HG03039 (cell line): ENCODE measurements around the gene E2F4.

Experiments
- ATAC-seq: cut with Tn5 transposase; IDR thresholded peaks from one replicate; pipeline ENCODE4 v1.9.1; 2021; ENCODE audit warnings: mild to moderate bottlenecking, moderate library complexity; ENCODE audit not compliant: unreplicated experiment

The E2F4 gene, protein sequence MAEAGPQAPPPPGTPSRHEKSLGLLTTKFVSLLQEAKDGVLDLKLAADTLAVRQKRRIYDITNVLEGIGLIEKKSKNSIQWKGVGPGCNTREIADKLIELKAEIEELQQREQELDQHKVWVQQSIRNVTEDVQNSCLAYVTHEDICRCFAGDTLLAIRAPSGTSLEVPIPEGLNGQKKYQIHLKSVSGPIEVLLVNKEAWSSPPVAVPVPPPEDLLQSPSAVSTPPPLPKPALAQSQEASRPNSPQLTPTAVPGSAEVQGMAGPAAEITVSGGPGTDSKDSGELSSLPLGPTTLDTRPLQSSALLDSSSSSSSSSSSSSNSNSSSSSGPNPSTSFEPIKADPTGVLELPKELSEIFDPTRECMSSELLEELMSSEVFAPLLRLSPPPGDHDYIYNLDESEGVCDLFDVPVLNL

DNA sequence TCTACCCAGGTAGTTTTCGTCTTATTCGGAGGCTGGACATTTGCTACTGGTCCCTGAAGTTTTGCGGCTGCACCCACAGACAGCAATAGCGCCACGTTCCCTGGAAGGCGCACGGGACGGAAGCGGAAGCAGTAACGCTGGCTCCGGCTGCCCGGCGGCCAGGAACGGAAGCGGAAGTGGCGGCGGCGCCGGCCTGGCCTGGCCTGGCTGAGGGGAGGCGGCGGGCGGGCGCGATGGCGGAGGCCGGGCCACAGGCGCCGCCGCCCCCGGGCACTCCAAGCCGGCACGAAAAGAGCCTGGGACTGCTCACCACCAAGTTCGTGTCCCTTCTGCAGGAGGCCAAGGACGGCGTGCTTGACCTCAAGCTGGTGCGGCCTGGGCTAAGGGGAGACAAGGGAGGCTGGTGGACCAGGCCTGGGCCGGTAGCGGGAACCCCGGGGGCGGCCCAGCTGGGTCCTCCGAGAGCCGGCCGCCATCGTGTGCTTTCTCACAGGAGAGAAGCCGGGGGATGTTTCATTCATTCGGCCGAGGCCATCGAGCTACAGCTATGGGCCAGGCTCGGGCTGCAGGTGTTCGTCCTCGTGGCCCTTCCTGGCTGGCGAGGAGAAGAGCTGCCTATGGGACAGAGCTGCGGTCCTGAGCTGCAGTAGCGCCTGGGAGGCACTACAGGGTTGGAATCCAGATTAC, at the start of gene E2F4:
E2F4 (plus strand) TSS at position 161 of the 687 bp plus-strand sequence; CDS start at position 234, 73 bp downstream.
- ATAC-seq = peak; percentile 77

DNA sequence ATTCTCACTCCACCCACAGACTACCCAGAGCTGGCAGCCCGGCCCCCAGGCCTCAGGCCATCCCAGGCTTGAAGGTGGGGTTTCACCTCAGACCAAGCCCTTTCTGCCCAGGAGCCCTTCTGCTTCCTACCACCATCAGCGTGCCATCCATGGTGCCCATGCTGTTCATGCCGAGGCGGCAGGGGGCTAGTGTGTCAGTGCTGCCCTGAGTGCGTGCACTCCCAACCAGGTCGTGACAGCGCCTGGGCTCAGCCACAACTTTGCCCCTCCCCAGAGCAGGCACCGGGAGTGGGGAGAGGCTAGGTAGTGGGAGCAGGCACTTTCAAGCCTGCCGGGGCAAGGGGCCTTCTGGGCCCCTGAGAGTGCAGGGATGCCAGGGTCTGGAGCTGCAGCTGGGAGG, 49.6 kb upstream of the E2F4 start:
- no peak for ATAC-seq

DNA sequence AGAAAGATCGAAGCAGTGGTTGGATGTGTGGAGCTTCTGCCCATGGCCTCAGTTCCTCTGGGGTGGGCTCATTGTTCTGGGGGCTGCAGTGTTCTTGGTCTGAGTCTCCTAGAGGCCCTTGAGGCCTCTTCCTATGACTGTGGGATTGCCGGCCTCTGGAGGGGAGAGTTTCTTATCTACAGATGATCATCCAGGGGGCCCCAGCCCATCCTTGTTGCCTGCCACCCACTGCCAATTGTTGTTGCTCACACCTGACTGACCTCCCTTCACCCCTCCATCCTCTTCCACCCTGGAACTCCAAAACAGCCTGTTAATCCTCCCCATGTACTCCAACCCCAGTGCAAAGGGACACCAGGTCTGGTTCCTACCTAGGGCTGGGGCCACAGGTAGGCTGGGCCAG, 47.0 kb upstream of the E2F4 start:
- ATAC-seq = no peak

DNA sequence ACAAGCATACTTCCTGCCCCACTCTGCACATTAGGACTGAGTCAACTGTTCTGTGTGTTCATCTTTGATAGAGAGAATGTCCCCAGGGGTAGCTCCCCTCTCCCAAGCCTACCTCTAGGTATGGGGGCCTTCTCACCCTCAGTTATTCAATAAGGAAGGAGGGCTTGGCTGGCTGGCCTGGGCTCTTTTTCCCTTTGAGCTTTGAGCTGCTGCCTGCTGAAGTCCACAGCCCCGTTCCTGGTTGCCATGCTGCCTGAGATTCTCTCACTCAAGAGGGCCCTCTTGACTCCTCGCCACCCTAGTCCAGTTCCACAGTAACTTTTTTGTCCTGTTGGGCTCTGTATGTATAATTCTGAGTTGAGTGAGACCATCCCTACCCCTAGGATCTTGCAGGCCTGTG, 46.2 kb upstream of the E2F4 start:
- no peak for ATAC-seq

DNA sequence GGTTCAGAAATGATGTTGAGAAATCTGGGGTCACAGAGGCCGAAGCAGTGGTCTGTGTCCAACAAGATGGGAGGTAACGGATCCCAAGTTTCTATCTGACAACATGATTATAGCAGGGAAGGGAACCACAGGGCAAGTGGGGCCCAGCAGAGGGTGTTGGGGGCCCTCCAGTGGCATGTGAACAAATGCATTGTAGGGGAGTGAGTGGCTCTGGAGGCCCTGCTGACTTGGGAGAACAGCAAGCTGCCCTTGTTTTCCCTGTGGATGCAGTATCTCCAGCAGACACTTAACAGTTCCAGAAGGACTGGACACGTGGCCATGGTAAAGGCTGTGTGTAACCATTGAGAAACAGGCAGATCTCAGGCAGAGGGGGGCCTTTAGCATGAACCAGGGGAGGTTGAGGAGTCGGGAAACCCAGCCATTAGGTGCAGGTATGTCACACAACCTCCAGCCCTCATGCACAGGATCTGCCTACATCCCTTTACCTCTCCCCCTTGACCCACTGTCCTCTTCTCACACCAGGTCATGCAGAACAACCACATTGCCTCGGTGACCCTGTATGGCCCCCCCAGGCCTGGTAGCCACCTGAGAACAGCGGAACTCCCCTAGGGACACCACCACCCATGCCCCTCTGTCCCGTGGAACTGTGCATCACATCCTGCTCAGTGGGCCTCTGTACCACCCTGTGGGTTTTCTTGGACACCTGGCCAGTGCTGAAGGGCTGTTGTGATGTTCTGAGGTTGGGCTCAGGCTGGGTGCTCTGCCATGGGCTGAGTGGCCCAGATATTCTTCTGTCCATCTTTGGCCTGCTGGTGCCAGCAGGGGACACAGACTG, 45.2 kb upstream of the E2F4 start:
- ATAC-seq = no peak

DNA sequence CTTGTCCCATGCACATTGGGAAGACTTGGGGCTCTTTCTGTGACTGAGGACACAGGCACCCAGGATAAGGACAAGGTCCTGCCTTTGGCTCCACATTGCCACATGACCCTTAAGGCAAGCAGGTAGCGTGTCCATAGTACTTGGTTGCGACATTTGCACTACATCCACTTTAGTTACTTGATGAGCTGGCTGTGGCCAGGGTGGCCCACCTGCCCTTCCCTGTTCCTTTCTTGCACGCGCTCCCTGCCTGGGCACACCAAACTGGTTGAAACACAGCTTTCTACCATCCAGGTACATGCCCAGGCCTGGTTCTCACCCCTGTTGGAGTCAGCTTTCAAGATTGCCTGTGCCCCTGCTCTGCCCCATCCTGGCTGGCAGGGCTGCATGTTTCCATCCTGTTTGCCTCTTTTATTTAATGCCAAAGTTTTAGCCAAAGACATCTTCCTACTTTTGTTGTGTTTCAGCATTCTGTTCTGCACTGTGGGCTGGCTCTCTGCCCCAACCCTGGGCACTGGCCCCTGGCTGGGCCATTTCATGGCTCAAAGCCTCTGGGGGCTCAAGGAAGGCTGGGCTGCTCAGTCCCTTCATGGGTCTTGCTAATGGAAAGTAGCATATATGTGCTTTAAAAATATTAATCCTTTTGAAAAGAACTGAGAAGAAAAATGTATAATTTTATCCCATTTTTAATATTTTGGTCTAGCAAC, 44.4 kb upstream of the E2F4 start:
- no peak for ATAC-seq

DNA sequence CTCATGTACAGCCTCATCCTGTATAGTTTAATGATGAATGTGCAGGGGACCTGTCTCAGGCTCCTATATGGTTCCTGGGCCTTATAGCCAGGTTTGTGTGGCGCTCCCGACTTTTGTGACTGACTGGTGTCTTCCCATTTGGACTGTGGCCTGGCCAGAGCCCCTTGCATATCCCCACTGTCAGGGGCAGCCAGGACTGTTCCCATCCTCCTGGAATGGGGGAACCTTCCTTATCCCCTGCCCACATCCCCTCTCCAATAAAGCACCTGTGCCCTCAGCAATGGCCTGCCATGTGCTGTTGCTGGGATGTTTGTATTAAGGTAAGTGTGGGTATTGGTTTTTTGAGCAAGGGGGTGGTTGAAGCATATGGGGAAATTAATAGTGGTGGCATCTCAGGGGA, 43.7 kb upstream of the E2F4 start:
- no peak for ATAC-seq

DNA sequence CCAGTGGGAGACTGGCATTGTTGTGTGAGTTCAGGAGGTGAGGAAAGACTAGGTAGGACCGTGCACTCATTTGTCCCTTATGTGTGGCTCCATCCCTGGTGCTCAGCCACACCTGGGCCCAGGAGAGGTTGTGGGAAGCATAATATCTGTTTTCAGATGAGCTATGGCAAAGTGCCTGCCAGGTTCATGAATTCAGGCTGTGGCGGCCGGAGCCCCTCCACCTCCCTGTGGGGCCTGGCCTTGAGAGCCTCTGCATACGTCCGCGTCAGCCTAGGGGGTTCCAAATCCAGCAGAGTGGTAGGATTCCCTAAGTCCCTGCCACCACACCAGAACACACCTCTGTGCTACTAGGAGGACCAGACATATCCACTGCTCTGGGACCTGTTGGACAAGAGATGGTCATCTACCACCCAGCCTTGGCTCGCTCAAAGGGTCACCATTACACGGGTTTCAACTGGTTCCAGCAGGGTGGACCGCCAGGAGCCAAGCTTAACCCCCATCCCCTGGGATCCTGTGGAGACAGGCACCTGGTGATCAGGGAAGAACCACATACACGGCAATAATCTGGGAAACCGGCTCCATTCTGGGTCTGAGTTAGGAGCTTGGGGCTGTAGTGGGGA, 43.2 kb upstream of the E2F4 start:
- no peak for ATAC-seq

DNA sequence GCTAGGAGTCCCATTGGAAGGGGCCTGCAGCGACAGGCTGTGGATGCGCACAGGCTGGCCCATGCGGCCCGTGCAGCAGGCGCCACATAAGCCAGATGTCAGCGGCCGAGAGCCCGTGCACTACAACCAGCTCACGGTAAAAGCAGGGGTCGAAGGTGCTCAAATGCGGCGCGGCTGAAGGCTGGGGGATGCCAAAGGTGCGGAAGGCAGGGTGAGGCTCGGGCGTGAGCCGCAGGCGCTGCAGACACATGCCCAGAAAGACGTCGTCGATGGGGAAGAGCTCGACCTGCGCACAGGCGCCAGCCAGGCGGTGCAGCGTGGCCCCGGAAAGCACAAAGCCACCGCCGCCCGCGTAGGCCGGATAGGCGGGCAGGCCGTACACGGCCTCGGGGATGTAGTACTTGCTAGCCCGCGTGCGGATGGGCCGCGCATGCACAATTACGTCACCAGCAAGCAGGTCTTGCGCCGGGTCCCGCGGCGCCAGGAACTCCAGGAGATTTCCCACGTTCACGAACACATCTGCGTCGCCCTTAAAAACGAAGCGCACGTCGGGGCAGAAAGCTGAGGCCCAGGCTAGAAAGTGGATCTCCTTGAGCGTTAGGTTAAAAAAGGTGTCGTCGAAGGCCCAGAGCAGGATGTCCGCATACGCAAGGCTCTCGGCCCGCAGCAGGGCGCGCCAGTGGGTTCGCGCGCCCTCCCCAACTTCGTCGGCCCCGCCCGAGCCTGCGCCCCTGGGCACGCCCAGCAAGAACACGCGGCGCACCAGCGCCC, 42.5 kb upstream of the E2F4 start:
- ATAC-seq = no peak

DNA sequence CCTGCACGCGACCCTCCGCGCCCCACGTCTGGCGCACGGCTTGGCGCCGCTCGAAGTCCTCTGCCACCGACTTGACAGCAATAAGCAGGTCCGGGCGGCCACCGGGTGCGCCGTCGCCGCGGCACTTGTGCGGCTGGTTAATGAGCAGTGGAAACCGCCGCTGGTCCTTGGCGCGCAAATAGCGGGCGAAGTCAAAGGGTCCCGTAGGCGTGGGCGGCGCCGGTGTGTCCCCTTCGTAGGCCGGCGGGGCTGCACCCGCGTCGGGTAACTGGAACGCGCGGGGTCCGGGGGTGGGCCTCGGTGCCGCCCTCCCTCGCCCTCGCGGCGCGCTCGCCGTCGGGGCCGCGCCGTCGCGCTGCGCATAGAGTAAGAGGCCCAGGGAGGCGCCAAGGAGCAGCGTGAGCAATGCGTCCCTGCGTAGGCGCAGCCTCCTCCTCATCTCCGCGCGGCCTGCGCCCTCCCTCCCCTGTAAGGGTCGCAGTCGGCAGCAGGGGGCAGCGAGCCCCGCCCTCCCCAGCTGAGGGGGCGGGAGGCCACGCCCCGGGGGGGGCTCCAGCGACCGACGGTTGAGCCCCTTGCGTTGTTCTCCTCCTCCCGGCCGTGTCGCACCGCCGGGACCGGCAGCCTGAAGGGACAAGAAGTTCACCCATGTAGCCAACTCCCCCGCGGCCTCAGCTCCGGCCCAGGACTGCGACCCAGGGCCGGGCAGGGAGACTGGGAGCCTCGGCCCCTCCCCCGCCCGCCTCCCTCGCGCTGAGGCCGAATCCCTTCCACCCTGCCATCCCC, 41.7 kb upstream of the E2F4 start:
- peak; percentile 23 for ATAC-seq

DNA sequence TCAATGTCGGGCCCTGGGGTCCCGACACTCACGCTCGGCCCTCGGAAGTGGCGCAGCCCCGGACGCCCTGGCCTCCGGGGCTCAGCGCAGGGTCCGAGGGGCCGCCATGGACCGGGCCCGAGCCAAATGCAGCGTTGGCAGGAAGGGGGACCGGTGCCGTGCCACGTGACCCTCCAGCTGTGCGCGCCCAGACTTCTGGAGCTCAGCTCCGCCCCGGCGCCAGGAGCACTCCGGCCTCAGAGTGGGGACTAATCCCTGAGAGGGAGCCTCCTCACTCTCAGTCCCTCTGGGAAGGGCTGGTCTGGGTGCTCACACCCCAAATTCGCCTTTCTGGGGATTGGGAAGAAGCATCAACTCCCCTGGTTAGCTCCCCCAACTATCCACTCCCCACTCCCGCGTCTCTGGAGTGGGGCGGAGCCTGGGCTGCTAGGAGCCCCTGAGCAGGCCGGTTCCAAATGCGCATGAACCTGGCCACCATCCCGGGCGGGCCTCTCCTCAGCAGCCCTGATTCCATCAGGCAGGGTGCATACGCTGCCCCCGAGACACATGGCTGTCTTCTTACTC, 41.0 kb upstream of the E2F4 start, which contains the start of gene B3GNT9:
B3GNT9 (minus strand) TSS at position 166 of the 564 bp plus-strand sequence. CDS start 513 bp downstream, outside the sequence.
- peak; percentile 48 for ATAC-seq

DNA sequence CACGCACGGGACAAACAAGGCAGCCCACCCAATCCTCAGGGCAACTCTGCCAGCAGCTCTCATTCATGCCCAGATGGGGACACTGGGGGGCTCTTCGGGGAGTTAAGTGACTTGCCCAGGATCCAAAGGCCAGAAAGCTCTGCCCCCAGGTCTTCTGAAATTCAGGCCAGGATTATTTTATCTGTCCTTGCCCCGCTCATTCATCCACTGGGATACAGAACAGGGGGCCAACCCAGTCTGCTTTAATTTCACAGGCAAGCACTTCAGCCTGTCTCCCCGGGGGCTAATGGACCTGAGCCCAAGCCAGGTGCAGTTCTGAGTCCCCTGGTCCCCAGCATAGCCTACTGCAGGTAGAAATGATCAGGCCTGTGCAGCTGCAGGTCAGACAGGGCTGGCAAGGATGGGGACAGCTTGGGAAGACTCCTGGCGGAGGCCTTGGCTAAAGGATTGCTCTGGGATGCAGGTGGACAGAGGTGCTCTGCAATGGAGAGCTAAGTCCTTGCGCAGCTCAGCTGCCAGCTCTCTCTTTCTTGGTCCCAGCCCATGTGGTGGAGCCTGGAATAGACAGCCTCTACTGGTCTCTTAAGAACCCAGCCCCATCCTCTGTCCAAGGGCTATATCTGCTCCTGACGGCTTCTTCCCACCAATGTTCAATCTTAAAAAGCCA, 40.4 kb upstream of the E2F4 start:
- ATAC-seq = no peak

DNA sequence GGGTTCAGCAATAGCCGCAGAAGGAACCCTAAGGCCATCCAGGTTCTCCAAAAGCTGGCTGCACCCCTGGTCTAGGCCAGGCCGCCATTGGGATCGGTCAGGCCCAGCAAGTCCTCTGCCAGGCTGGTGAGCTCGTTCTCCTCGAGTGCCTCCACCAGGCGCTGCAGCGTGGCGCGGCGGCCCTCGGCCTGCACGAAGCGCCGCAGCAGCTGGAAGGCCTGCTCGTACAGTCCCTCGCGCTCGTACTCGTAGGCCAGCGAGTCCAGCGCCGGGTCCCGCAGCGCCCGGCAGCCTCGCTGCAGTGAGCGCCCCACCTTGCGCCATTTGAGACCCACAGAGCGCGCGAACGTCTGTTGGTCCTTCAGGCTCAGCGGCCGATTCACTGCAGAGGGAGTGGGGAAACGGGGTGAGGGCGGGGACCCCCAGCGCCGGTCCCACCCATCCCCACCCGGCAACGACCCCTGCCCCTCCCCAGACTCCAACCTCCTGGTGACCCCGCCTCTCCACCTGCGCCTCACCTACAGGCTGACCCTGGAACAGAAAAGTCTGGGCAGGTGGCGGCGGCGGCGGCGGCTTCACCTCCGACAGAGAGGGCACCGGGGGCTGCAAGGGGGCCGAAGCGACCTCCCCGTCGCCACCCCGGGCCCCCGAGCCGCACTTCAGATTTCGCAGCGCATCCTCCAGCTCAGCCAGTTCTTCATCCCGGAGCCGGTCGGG, 37.2 kb upstream of the E2F4 start:
- no peak for ATAC-seq

DNA sequence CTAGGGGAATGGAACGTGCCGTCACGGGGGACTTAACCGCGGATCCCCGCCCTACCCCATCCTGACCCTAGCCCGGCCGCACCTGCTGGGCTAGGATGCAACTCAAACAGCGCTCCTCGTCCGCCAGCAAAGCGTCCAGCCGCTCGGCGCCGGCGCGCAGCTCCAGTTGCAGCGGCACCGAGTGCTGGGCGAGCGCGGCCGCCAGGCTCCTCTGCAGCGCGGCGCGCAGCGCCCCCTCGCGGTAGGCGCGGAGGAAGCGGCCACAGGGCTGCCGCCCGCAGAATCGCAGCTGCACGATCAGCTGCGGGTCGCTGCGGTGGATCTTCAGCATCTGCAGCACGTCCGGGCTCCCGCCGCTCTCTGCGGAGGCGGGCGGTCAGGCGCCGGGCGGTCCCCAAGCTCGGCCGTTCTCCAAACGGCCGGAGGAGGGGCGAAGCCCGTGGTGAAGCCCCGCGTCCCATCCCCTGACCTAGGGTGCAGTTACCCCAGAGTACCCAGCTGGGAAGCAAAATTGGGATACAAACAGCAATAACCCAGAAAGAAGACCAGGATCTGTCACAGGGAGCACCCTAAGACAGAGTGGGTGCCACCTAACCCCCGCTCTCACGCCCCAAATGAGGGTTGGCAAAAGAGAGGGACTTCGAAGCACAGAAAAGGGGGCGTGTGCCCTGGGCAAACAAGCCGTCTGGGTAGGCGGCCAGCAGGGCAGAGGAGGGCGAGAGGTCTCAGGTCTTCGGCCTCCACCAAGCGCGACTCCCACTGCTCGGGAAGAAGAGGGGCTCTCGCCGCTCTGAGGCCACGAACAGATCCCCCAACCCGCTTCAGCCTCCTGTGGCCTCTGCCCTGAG, 36.4 kb upstream of the E2F4 start:
- ATAC-seq = no peak

DNA sequence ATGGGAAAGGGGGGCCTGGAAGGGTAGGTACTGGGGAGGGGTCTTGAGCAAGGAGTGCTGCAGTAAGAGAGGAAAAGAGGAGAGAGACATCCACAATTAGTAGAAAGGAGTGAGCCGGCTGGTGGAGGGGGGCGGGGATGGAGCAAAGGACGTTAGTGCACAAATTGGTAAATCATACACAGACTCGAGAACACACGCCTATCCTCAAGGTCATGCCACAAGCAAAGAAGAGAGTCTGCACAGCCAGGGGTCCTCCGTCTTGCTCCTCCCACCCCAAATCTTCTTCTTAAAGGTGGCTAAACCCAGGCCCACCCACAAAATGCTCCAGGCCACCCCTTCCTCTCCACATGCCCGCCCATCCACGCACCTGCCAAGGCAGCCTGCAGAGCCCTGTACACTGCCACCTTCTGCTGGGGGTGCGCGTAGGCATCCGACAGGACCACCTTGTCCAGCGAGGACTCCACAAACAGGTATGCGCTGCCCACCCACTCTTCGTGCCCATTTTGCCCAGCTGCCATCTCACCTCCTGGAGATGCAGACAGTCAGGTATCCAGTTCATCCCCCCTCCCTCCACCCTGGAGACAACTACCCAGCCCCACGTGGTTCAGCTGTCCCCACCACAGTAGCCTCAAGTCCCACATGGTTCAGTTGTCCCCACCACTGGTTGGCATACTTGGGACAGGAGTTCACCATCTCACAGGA, 35.7 kb upstream of the E2F4 start:
- no peak for ATAC-seq
